Fibroblast of the aortic adventitia (primary cell): ENCODE measurements around the gene CENPE. TPM values are rescaled to one million over a fixed set of nuclear protein-coding genes. Genes with fewer than 3 reads are reported as not detected.

ENCODE experiments used
- DNase-seq: peaks from one replicate; pipeline ENCODE4 v3.0.0-alpha.2; 2010; ENCODE audit warnings: low read depth
- H3K4me3 ChIP-seq: 2 replicates; pipeline ENCODE4 v1.5.1; 2011; ENCODE audit warnings: low read depth, mild to moderate bottlenecking, control low read depth, low read length, moderate library complexity
- CTCF ChIP-seq: IDR thresholded peaks from 2 replicates; pipeline ENCODE4 v1.5.1; 2011; ENCODE audit warnings: mild to moderate bottlenecking, low read length, control low read depth, inconsistent platforms; ENCODE audit not compliant: insufficient read depth
- total RNA-seq: library from RNA; depleted of rRNA; stranded (reverse); fragments of >200 nt; gene quantifications from 2 replicates; pipeline ENCODE4 v1.2.3, GENCODE V29; 2012; ENCODE audit warnings: low replicate concordance

Gene CENPE
- total RNA-seq, 1 donor: 26.9 TPM

GRCh38 chr4:103129174-103129573, 69.0 kb downstream of the CENPE start:
- no peak for TF ChIP-seq CTCF
- no peak for DNase-seq

DNA sequence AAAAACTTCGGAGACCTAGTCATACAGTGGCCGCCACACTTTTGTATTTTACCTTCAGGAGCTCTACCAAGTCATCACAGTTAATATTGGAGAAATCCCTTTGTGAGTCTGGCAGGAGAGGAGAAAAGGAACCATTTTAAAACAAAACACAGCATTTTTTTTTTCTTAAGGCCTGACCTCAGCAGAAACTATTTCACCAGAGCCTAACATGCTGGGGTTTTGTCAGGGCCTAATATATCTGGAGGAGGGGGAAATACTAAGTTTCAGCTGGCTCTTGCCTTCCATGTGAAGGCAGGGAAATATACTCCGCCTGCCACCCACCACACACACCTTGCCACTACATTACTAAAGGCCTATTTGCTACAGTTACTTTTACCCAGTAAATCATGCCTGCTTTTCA, 72.0 kb downstream of the CENPE start:
- no peak for DNase-seq
- no peak for TF ChIP-seq CTCF
- no peak overlapping the region for H3K4me3 ChIP-seq

More at GRCh38 chr4:103129174-103129573, 69.0 kb downstream of the CENPE start:
- no peak overlapping the region for H3K4me3 ChIP-seq

DNA sequence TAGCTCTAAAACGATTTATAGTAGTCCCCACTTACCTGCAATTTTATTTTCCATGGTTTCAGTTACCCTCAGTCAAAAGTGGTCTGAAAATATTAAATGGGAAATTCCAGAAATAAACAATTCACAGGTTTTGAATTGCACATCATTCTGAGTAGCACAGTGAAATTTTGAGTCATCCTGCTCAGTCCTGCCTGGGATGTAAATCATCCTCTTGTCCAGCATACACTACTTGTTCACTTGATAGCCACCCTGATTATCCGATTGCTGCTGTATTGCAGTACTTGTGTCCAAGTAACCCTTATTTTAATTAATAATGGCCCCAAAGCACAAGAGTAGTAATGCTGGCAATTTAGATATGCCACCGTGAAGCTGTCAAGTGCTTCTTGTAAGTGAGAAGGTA, 75.0 kb downstream of the CENPE start:
- no peak for TF ChIP-seq CTCF
- DNase-seq: no peak

DNA sequence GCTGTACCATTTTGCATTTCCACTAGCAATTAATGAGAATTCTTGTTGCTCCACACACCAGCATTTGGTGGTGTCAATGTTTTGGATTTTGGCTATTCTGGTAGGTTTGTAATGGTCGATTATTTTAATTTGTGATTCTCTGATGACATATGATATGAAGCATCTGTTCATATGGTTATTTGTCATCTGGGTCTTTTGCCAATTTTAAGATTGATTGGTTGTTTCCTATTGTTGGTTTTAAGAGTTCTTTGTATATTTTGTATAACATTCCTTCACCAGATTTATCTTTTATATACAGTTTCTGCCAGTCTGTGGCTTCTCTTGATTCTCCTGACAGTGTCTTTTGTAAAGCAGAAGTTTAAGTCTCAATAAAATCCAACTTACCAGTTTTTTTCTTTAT, 80.0 kb downstream of the CENPE start:
- peak; percentile 31 for DNase-seq
- no peak overlapping the region for H3K4me3 ChIP-seq
- no peak for TF ChIP-seq CTCF

More for the DNA sequence above, 75.0 kb downstream of the CENPE start:
- no peak overlapping the region for H3K4me3 ChIP-seq

GRCh38 chr4:103111598-103111997, 86.5 kb downstream of the CENPE start:
- H3K4me3 ChIP-seq: no peak overlapping the region
- no peak for DNase-seq
- no peak for TF ChIP-seq CTCF

DNA sequence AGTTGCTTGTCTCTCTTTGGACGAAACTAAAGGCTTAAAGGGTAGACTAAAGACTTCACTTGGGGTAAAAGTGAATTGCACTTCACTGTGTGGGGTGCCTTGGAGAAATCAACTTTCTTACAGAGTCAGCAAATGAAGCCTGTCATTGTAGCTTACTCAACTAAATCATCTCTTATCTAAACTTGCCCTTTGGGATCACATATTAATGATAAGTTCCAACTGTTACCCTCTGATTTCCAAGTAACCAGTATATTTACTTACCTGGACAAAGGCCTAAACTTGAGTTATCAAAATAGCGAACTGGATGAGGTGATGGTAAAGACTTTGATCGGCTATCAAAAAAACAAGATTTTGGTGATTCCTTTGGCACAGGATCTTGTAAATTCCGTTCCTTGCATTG, 89.6 kb downstream of the CENPE start:
- TF ChIP-seq CTCF: no peak
- no peak overlapping the region for H3K4me3 ChIP-seq
- no peak for DNase-seq
